ENCODE results near the gene ANTXR1. TPM values are rescaled to one million over a fixed set of nuclear protein-coding genes. Genes with fewer than 3 reads are reported as not detected.

The ANTXR1 gene
- total RNA-seq, 1 experiment from 2014 or later: 33.1 TPM

DNA sequence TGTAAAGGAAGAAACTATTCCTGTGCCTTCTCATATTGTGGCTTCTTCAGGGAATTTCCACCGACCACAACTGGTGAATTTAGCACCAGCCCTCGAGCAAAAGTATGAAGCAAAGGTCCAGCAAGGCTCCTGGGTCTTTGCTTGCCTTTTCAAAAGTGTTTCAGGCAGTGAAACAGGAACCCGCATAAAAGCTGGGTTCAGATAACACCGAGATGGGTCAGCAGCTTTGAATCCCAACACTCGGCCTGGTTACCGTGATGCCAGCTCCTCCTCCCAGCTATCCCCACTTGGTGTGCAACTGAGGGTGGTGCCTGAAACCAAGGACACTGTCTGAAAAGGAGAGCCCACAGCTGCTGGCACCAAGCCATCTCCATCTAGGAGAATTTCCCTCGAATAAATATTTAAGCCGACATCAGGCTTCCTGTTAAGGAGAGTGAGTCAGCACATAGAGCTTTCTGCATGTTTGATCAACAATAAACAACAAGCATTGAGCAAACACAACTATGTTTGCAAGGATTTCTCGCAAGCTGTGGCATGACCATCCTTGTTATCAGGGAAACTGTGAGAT lies 69.5 kb downstream of the ANTXR1 start:
- BruUV-seq (replicated peaks): no TSS peak
- Mint-ChIP-seq H3K36me3 (ENCODE audit: insufficient read depth, unreplicated experiment) (peaks cover 39% of the 10 kb centered on the region), H3K4me3 (ENCODE audit: unreplicated experiment) (no peak overlapping the region), H3K27ac (ENCODE audit: low read depth, unreplicated experiment) (peak overlapping the region; percentile 5), H3K4me1 (ENCODE audit: insufficient read depth, unreplicated experiment) (peaks cover 12% of the 10 kb centered on the region), H3K27me3 (ENCODE audit: insufficient read depth, unreplicated experiment) (no peaks in the 10 kb centered on the region), H3K9me3 (ENCODE audit: unreplicated experiment) (no peaks in the 10 kb centered on the region)
- TF ChIP-seq, protein P1, sequence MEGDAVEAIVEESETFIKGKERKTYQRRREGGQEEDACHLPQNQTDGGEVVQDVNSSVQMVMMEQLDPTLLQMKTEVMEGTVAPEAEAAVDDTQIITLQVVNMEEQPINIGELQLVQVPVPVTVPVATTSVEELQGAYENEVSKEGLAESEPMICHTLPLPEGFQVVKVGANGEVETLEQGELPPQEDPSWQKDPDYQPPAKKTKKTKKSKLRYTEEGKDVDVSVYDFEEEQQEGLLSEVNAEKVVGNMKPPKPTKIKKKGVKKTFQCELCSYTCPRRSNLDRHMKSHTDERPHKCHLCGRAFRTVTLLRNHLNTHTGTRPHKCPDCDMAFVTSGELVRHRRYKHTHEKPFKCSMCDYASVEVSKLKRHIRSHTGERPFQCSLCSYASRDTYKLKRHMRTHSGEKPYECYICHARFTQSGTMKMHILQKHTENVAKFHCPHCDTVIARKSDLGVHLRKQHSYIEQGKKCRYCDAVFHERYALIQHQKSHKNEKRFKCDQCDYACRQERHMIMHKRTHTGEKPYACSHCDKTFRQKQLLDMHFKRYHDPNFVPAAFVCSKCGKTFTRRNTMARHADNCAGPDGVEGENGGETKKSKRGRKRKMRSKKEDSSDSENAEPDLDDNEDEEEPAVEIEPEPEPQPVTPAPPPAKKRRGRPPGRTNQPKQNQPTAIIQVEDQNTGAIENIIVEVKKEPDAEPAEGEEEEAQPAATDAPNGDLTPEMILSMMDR (IDR thresholded peaks at IDR 0.05; ENCODE audit: unreplicated experiment): no peak
- POLR2A ChIA-PET: interaction anchor here (0.6 to 1.3 kb wide), 4 partner anchors 9 to 56 kb away, joined by 3 to 5 read pairs (median 4); no protein-coding TSS in a partner anchor
- intact Hi-C loops (cut with micrococcal nuclease): no loop called here
- peak; percentile 83 for DNase-seq (ENCODE audit: unreplicated experiment)
- CTCF ChIA-PET: interaction anchor here (1.1 to 1.7 kb wide), 3 partner anchors 56 to 225 kb away, joined by 3 to 4 read pairs (median 3); no protein-coding TSS in a partner anchor

DNA sequence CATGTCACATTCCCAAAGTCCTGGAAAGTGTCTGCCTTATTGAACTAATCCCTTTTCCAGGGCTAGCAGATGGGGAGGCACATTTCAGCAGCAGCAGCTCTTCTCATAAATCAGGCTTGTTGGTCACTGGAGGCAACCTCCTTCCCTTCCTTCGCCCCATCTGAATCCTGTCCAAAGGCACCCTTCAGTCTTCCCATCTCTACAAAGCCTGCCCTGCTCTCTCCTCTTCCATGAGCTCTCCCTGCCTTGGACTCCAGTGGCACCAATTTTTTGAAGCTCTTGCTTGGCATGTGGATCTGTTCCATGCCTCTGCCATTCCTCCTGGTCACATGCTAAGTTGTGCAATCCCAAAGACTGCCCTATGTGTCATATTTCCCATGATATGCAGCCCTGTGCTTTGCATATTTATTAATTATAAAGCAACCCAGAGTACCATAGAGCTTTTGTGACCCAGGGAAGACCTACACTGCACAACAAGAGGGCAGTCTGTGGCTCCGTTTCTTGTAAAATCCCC lies 70.3 kb downstream of the ANTXR1 start:
- TF ChIP-seq, protein P1 (IDR thresholded peaks at IDR 0.05; ENCODE audit: unreplicated experiment): no peak

DNA sequence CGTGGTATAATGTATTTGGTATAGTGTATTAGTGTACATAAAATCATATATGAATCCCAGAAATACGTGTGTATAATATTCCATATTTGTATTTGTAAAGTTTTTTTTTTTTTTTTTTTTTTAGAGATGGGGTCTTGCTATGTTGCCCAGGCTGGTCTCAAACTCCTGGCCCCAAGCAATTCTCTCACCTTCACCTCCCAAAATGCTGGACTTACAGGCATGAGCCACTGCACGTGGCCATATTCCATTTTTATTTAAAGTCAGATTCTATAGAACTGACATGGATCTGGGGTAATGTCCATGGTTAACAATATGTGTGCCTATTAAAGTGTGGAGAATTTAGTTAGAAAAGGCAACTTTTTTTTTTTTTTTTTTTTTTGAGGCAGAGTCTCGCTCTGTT lies 71.5 kb downstream of the ANTXR1 start:
- no peaks in the 10 kb centered on the region for H3K9me3 Mint-ChIP-seq (ENCODE audit: unreplicated experiment)
- H3K36me3 Mint-ChIP-seq (ENCODE audit: insufficient read depth, unreplicated experiment): peaks cover 25% of the 10 kb centered on the region
- ChIA-PET CTCF (interaction anchor here (1.0 to 1.6 kb wide), 2 partner anchors 10 to 22 kb away, joined by 3 read pairs; no protein-coding TSS in a partner anchor), POLR2A (no interaction called here)
- intact Hi-C loops (cut with micrococcal nuclease): no loop called here
- TF ChIP-seq, protein P1 (IDR thresholded peaks at IDR 0.05; ENCODE audit: unreplicated experiment): no peak
- no peak overlapping the region for H3K27ac Mint-ChIP-seq (ENCODE audit: low read depth, unreplicated experiment)
- no peaks in the 10 kb centered on the region for H3K27me3 Mint-ChIP-seq (ENCODE audit: insufficient read depth, unreplicated experiment)
- DNase-seq (ENCODE audit: unreplicated experiment): no peak
- BruUV-seq (replicated peaks): no TSS peak
- H3K4me3 Mint-ChIP-seq (ENCODE audit: unreplicated experiment): no peak overlapping the region
- peaks cover 12% of the 10 kb centered on the region for H3K4me1 Mint-ChIP-seq (ENCODE audit: insufficient read depth, unreplicated experiment)

More for the DNA sequence above, 70.3 kb downstream of the ANTXR1 start:
- CTCF ChIA-PET: interaction anchor here (0.7 to 1.6 kb wide), 4 partner anchors 21 to 68 kb away, joined by 3 to 4 read pairs (median 3); no protein-coding TSS in a partner anchor
- Mint-ChIP-seq H3K36me3 (ENCODE audit: insufficient read depth, unreplicated experiment) (peaks cover 36% of the 10 kb centered on the region), H3K27me3 (ENCODE audit: insufficient read depth, unreplicated experiment) (no peaks in the 10 kb centered on the region), H3K4me3 (ENCODE audit: unreplicated experiment) (no peak overlapping the region), H3K4me1 (ENCODE audit: insufficient read depth, unreplicated experiment) (peaks cover 12% of the 10 kb centered on the region), H3K27ac (ENCODE audit: low read depth, unreplicated experiment) (peak overlapping the region; percentile 5), H3K9me3 (ENCODE audit: unreplicated experiment) (no peaks in the 10 kb centered on the region)
- peak; percentile 76 for DNase-seq (ENCODE audit: unreplicated experiment)
- POLR2A ChIA-PET: interaction anchor here (0.6 to 1.3 kb wide), 6 partner anchors 10 to 225 kb away, joined by 3 to 5 read pairs (median 4); no protein-coding TSS in a partner anchor
- intact Hi-C loops (cut with micrococcal nuclease): no loop called here
- no TSS peak for BruUV-seq (replicated peaks)

DNA sequence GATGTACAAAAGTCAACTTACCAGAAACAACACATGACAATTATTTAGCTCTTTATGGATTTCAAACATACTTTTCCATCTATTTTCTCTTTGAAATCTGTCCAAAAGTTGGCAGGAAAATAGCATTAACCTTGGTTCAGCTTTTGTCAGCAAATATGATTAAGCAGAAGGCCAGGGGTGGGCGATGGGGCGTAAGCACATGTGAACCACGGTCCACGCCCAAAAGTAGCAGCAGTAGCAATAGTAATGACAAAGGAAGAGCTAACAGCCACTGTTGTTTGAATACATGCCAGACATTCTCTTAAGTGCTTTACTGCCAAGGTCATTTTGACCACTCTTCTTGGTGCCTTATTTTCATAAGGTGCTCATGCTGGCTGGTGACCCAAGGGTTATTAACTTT lies 73.5 kb downstream of the ANTXR1 start:
- H3K4me1 Mint-ChIP-seq (ENCODE audit: insufficient read depth, unreplicated experiment): peaks cover 12% of the 10 kb centered on the region
- no peak overlapping the region for H3K27ac Mint-ChIP-seq (ENCODE audit: low read depth, unreplicated experiment)
- BruUV-seq (replicated peaks): no TSS peak
- peaks cover 33% of the 10 kb centered on the region for H3K36me3 Mint-ChIP-seq (ENCODE audit: insufficient read depth, unreplicated experiment)
- no peak for DNase-seq (ENCODE audit: unreplicated experiment)
- POLR2A ChIA-PET: no interaction called here
- H3K27me3 Mint-ChIP-seq (ENCODE audit: insufficient read depth, unreplicated experiment): no peaks in the 10 kb centered on the region
- no peak overlapping the region for H3K4me3 Mint-ChIP-seq (ENCODE audit: unreplicated experiment)
- TF ChIP-seq, protein P1 (IDR thresholded peaks at IDR 0.05; ENCODE audit: unreplicated experiment): no peak
- CTCF ChIA-PET: no interaction called here
- intact Hi-C loops (cut with micrococcal nuclease): no loop called here
- no peaks in the 10 kb centered on the region for H3K9me3 Mint-ChIP-seq (ENCODE audit: unreplicated experiment)
